Bone marrow (tissue), 2 donors: ENCODE measurements around the gene RIN3.

ENCODE experiments used
- DNase-seq, 2 donors: peaks; one replicate each; lab custom pipeline; 2025; lab: John Stamatoyannopoulos, UW

Gene RIN3

GRCh38 chr14:92507174-92507768 is 6.3 kb upstream of the RIN3 start:
- DNase-seq = peak in 1 of 2 donors; percentile 27

- DNase-seq = no peak
Observed at GRCh38 chr14:92510972-92511371, 2.6 kb upstream of the RIN3 start.

GRCh38 chr14:92511453-92512238 is 1.9 kb upstream of the RIN3 start:
- DNase-seq = no peak

- no peak for DNase-seq
Observed at GRCh38 chr14:92512807-92513203, 776 bp upstream of the RIN3 start.

- no peak for DNase-seq
Observed at GRCh38 chr14:92513966-92514843, 624 bp downstream of the RIN3 start.

GRCh38 chr14:92514844-92515514 is 1.4 kb downstream of the RIN3 start:
- DNase-seq = no peak

GRCh38 chr14:92515546-92516343 is 2.2 kb downstream of the RIN3 start:
- no peak for DNase-seq

- no peak for DNase-seq
Observed at GRCh38 chr14:92516344-92516965, 2.9 kb downstream of the RIN3 start.

GRCh38 chr14:92516966-92517506 is 3.5 kb downstream of the RIN3 start:
- DNase-seq = no peak

- no peak for DNase-seq
Observed at GRCh38 chr14:92517761-92518160, 4.2 kb downstream of the RIN3 start.

- DNase-seq = no peak
Observed at GRCh38 chr14:92519246-92520101, 5.9 kb downstream of the RIN3 start.

GRCh38 chr14:92520102-92521057 is 6.8 kb downstream of the RIN3 start:
- no peak for DNase-seq

- no peak for DNase-seq
Observed at GRCh38 chr14:92521058-92521415, 7.5 kb downstream of the RIN3 start.

- DNase-seq = no peak
Observed at GRCh38 chr14:92523752-92524151, 10.2 kb downstream of the RIN3 start.

GRCh38 chr14:92524602-92525185 is 11.1 kb downstream of the RIN3 start:
- DNase-seq = no peak

GRCh38 chr14:92525322-92526095 is 11.9 kb downstream of the RIN3 start:
- DNase-seq = no peak

- DNase-seq = no peak
Observed at GRCh38 chr14:92527721-92528120, 14.1 kb downstream of the RIN3 start.
